Keratinocyte (primary cell): ENCODE results near the gene ACSS1. TPM values are rescaled to one million over a fixed set of nuclear protein-coding genes. Genes with fewer than 3 reads are reported as not detected.

Experiments
- DNase-seq: peaks from one replicate; pipeline ENCODE4 v3.0.0-alpha.2; 2011; ENCODE audit warnings: low read depth, missing footprints, low spot score
- FAIRE-seq: peaks from 2 replicates; lab custom pipeline; 2011; peaks lifted over from hg19 to GRCh38; lab: Jason Lieb, UNC
- H2AFZ ChIP-seq: 2 replicates; pipeline ENCODE4 v1.6.0; 2012; ENCODE audit warnings: low read length, control low read depth, inconsistent platforms; ENCODE audit not compliant: control insufficient read depth
- H3K27ac ChIP-seq: 2 replicates; pipeline ENCODE4 v1.5.1; 2011; ENCODE audit warnings: low read length; ENCODE audit not compliant: control insufficient read depth, insufficient read depth
- H3K27me3 ChIP-seq: 3 replicates; pipeline ENCODE4 v1.6.0; 2011; ENCODE audit warnings: low read length; ENCODE audit not compliant: control insufficient read depth, insufficient read depth; ENCODE audit errors: extremely low read depth
- H3K36me3 ChIP-seq, 2 experiments: 2 replicates in 1 of 2; 3 replicates in 1 of 2; pipeline ENCODE4 v1.5.1; 2011; ENCODE audit warnings: low read length in 2 of 2, mild to moderate bottlenecking in 1 of 2; ENCODE audit not compliant: control insufficient read depth in 2 of 2, insufficient read depth in 2 of 2; ENCODE audit errors: extremely low read depth in 1 of 2
- H3K4me1 ChIP-seq: 3 replicates; pipeline ENCODE4 v1.5.1; 2011; ENCODE audit warnings: low read length; ENCODE audit not compliant: control insufficient read depth, insufficient read depth; ENCODE audit errors: extremely low read depth
- H3K4me2 ChIP-seq: 3 replicates; pipeline ENCODE4 v1.6.0; 2011; ENCODE audit warnings: low read depth, low read length; ENCODE audit not compliant: control insufficient read depth, insufficient read depth; ENCODE audit errors: extremely low read depth
- H3K4me3 ChIP-seq, 3 experiments: fragments of 200-600 bp in 1 of 3; sonication (generic) in 1 of 3; 2 replicates in 2 of 3; 3 replicates in 1 of 3; pipeline ENCODE4 v1.5.1; 2011 to 2016; ENCODE audit warnings: low read length in 3 of 3, mild to moderate bottlenecking in 3 of 3, control low read depth in 2 of 3, inconsistent platforms in 1 of 3, low read depth in 1 of 3, mixed read lengths in 1 of 3, mixed run types in 1 of 3, moderate library complexity in 1 of 3; ENCODE audit not compliant: control insufficient read depth in 2 of 3, insufficient read depth in 2 of 3; ENCODE audit errors: extremely low read depth in 1 of 3
- H3K79me2 ChIP-seq: 2 replicates; pipeline ENCODE4 v1.6.0; 2012; ENCODE audit warnings: low read length; ENCODE audit not compliant: control insufficient read depth, insufficient read depth
- H3K9ac ChIP-seq: 3 replicates; pipeline ENCODE4 v1.6.0; 2011; ENCODE audit warnings: low read length; ENCODE audit not compliant: control insufficient read depth, insufficient read depth; ENCODE audit errors: extremely low read depth
- H3K9me1 ChIP-seq: 3 replicates; pipeline ENCODE4 v1.6.0; 2011; ENCODE audit warnings: low read length; ENCODE audit not compliant: control insufficient read depth, insufficient read depth; ENCODE audit errors: extremely low read depth
- H3K9me3 ChIP-seq: 2 replicates; pipeline ENCODE4 v1.5.1; 2012; ENCODE audit warnings: low read depth, low read length; ENCODE audit not compliant: control insufficient read depth
- H4K20me1 ChIP-seq: 3 replicates; pipeline ENCODE4 v1.6.0; 2011; ENCODE audit warnings: low read length; ENCODE audit not compliant: control insufficient read depth, insufficient read depth; ENCODE audit errors: extremely low read depth
- EZH2 ChIP-seq: IDR thresholded peaks from one replicate; pipeline ENCODE4 v1.6.1; 2012; ENCODE audit warnings: inconsistent platforms, mild to moderate bottlenecking, low read length, moderate library complexity
- dilution Hi-C: fragments of 300-500 bp; cut with MboI; formaldehyde crosslinking; loops from one replicate; pipeline ENCODE4 v1.7.0; 2020; ENCODE audit warnings: low sequenced_read_pairs; ENCODE audit not compliant: extremely low pct_ligation_motif_present
- polyA plus RNA-seq, 5 experiments: library from polyadenylated mRNA; depleted of rRNA in 3 of 5; stranded (reverse) in 3 of 5; stranded (forward) in 1 of 5; unstranded in 1 of 5; fragments of >200 nt; gene quantifications; 1 replicate in 1 of 5; 2 replicates in 3 of 5; 3 replicates in 1 of 5; pipeline versions ENCODE4 v1.2.1 to v1.2.3, GENCODE V29; 2011 to 2012; ENCODE audit warnings: missing spikeins in 2 of 5, low read depth in 1 of 5, low replicate concordance in 1 of 5
- TF ChIP-seq, protein P1 (sequence below), 3 experiments: IDR thresholded peaks in 1 of 3; conservative IDR thresholded peaks in 1 of 3; optimal IDR thresholded peaks in 1 of 3; 2 replicates in 2 of 3; 3 replicates in 1 of 3; pipeline versions ENCODE3 to v1.5.1; 2011; ENCODE audit warnings: low read length in 3 of 3, mild to moderate bottlenecking in 3 of 3, moderate library complexity in 2 of 3, control low read depth in 1 of 3, inconsistent platforms in 1 of 3; ENCODE audit not compliant: insufficient read depth in 2 of 3; ENCODE audit errors: extremely low read depth in 1 of 3

Gene ACSS1
- polyA plus RNA-seq, 1 donor (not counting 4 experiments of a cell fraction or from before 2014, with no cell fraction given) = 1.5 TPM

DNA sequence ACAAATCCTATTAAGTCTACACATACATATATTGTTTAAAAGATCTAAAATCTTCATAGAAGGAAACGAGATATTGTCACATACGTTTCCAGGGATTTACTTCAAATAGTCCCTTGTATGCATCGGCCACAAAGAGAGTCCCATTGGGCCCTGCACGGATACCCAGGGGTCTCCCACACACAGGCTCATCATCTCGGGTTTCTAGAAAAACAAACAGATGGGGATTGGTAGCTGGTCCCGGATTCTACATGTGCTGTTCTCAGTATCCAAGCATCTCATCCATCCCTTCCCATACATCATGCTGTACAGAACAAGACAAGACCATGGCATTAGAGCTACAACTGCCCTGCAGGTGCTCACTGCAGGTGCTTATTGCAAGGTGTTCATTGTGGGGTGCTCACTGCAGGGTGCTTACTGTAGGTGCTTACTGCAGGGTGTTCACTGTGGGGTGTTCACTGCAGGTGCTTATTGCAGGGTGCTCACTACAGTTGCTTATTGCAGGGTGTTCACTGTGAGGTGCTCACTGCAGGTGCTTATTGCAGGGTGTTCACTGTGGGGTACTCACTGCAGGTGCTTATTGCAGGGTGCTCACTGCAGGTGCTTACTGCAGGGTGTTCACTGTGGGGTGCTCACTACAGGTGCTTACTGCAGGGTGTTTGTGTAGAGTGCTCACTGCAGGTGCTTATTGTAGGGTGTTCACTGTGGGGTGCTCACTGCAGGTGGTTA lies 86.4 kb downstream of the ACSS1 start:
- H4K20me1 ChIP-seq = no peaks in the 10 kb centered on the region
- no peaks in the 10 kb centered on the region for H3K4me1 ChIP-seq
- H3K9me3 ChIP-seq = no peaks in the 10 kb centered on the region
- H3K4me2 ChIP-seq = no peak overlapping the region
- H3K4me3 ChIP-seq = no peak overlapping the region
- DNase-seq = no peak
- H3K79me2 ChIP-seq = no peaks in the 10 kb centered on the region
- no peak overlapping the region for H2AFZ ChIP-seq
- no peaks in the 10 kb centered on the region for H3K9me1 ChIP-seq
- H3K36me3 ChIP-seq = peaks cover 12 to 35% of the 10 kb centered on the region in 2 experiments
- dilution Hi-C loops = no loop called here
- no peaks in the 10 kb centered on the region for H3K27me3 ChIP-seq
- TF ChIP-seq EZH2 = no peak
- TF ChIP-seq, protein P1, sequence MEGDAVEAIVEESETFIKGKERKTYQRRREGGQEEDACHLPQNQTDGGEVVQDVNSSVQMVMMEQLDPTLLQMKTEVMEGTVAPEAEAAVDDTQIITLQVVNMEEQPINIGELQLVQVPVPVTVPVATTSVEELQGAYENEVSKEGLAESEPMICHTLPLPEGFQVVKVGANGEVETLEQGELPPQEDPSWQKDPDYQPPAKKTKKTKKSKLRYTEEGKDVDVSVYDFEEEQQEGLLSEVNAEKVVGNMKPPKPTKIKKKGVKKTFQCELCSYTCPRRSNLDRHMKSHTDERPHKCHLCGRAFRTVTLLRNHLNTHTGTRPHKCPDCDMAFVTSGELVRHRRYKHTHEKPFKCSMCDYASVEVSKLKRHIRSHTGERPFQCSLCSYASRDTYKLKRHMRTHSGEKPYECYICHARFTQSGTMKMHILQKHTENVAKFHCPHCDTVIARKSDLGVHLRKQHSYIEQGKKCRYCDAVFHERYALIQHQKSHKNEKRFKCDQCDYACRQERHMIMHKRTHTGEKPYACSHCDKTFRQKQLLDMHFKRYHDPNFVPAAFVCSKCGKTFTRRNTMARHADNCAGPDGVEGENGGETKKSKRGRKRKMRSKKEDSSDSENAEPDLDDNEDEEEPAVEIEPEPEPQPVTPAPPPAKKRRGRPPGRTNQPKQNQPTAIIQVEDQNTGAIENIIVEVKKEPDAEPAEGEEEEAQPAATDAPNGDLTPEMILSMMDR (optimal IDR thresholded peaks at IDR 0.05 in 1 of 3, IDR thresholded peaks at IDR 0.05 in 1 of 3, conservative IDR thresholded peaks at IDR 0.05 in 1 of 3; ENCODE audit: extremely low read depth in 1 of 3, insufficient read depth in 2 of 3, low read length in 3 of 3) = no peak
- H3K9ac ChIP-seq = no peak overlapping the region
- H3K27ac ChIP-seq = no peak overlapping the region
- no peak for FAIRE-seq

DNA sequence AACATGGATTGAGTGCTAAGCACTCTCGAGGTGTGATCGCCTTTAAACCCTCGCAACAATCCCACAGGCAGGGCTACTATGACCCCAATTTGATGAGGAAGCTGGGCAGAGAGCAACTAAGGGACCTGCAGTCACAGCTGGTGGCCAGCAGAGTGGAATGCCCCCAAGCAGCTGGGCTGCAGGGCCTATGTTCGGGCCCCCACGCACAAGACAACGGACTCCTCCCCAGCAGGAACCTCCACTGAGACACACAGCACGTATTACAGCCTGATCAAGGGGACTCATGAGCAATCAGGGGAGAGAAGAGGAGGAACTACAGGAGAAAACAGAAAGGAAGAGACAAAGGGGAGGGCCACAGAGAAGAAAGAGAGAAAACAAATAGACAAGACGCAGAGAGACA lies 87.2 kb downstream of the ACSS1 start:
- TF ChIP-seq, protein P1 (optimal IDR thresholded peaks at IDR 0.05 in 1 of 3, IDR thresholded peaks at IDR 0.05 in 1 of 3, conservative IDR thresholded peaks at IDR 0.05 in 1 of 3; ENCODE audit: extremely low read depth in 1 of 3, insufficient read depth in 2 of 3, low read length in 3 of 3) = no peak
- TF ChIP-seq EZH2 = no peak
- Histone ChIP-seq H3K9ac (no peak overlapping the region), H2AFZ (no peak overlapping the region), H3K9me1 (no peaks in the 10 kb centered on the region), H3K4me3 (no peak overlapping the region), H3K27me3 (no peaks in the 10 kb centered on the region), H3K27ac (no peak overlapping the region), H3K36me3 (peaks cover 14 to 39% of the 10 kb centered on the region in 2 experiments), H3K4me1 (no peaks in the 10 kb centered on the region), H3K9me3 (no peaks in the 10 kb centered on the region), H3K4me2 (no peak overlapping the region), H3K79me2 (no peaks in the 10 kb centered on the region), H4K20me1 (no peaks in the 10 kb centered on the region)
- dilution Hi-C loops = no loop called here
- DNase-seq (no peak), FAIRE-seq (no peak)
